Central memory CD8-positive, alpha-beta T cell (primary cell): ENCODE data around the gene D2HGDH.
"Not testable (repeated sequence)": the region's sequence is repeated elsewhere in the genome, so short reads cannot be mapped to it uniquely, and the experiment has no call there.

Experiments used
- ATAC-seq: fragments of 150-1000 bp; cut with Tn5 transposase; replicated peaks from 2 replicates; pipeline ENCODE4 v1.10.0; 2022; ENCODE audit warnings: mild to moderate bottlenecking, moderate FRiP score, moderate number of reproducible peaks; ENCODE audit not compliant: poor library complexity, severe bottlenecking; ENCODE audit errors: extremely low read depth
- DNase-seq, 2 donors: peaks; one replicate each; pipeline ENCODE4 v3.0.0; 2021; ENCODE audit warnings: low spot score in 2 of 2
- H3K27ac Mint-ChIP-seq: one replicate; pipeline ENCODE4 v1.8.0; 2022; ENCODE audit warnings: low read depth, mild to moderate bottlenecking, moderate library complexity, mixed read lengths
- H3K27me3 Mint-ChIP-seq: one replicate; pipeline ENCODE4 v1.8.0; 2022; ENCODE audit warnings: mixed read lengths
- H3K36me3 Mint-ChIP-seq: one replicate; pipeline ENCODE4 v1.8.0; 2022; ENCODE audit warnings: mild to moderate bottlenecking, moderate library complexity, mixed read lengths; ENCODE audit not compliant: insufficient read depth
- H3K4me1 Mint-ChIP-seq: one replicate; pipeline ENCODE4 v1.8.0; 2022; ENCODE audit warnings: mixed read lengths
- H3K4me3 Mint-ChIP-seq: one replicate; pipeline ENCODE4 v1.8.0; 2022; ENCODE audit warnings: mild to moderate bottlenecking, moderate library complexity, mixed read lengths
- H3K9me3 Mint-ChIP-seq: one replicate; pipeline ENCODE4 v1.8.0; 2022; ENCODE audit warnings: mixed read lengths

Gene D2HGDH

DNA sequence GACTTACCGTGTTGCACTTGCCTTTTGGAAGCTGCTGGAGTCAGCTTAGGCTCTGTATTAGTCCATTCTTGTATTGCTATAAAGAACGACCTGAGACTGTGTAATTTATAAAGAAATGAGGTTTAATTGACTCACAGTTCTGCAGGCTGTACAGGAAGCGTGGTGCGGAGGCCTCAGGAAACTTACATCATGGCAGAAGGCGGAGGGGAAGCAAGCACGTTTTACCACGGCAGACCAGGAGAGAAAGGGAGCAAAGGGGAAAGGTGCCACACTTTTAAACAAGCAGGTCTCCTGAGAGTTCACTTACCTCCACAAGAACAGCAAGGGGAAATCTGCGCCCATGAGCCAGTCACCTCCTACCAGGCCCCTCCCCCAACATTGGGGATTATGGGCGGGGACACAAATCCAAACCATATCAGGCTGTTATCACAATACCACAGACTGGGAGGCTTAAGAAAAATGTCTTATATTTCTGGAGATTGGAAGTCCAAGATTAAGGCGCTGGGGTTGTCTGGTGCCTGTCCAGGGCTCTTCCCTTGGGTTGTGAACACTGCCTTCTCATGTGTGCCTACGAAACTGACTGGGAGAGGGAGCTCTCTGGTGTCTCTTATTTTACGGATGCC is 3.6 kb upstream of the D2HGDH start:
- no peak for DNase-seq
- Mint-ChIP-seq H3K36me3 (peaks cover 6% of the 10 kb centered on the region), H3K27ac (no peak overlapping the region), H3K9me3 (no peaks in the 10 kb centered on the region), H3K27me3 (no peaks in the 10 kb centered on the region), H3K4me3 (no peak overlapping the region), H3K4me1 (peaks cover 16% of the 10 kb centered on the region)
- ATAC-seq, result no peak

DNA sequence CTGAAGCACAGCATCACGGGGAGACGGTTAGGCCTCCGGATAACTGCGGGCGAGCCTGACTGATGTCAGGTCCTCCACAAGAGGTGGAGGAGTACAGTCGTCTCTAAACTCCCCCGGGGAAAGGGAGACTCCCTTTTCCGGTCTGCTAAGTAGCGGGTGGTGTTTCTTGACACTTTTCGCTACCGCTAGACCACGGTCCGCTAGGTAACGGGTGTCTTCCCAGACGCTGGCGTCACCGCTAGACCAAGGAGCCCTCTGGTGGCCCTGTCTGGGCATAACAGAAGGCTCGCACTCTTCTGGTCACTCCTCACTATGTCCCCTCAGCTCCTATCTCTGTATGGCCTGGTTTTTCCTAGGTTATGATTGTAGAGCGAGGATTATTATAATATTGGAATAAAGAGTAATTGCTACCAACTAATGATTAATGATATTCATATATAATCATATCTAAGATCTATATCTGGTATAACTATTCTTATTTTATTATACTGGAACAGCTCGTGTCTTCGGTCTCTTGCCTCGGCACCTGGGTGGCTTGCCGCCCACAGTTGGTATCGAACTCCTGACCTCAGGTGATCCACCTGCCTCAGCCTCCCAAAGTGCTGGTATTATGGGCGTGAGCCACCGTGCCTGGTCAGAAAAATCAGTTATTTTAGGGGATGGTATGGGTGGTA is 1.8 kb upstream of the D2HGDH start:
- H3K36me3 Mint-ChIP-seq, H3K27ac Mint-ChIP-seq, H3K27me3 Mint-ChIP-seq, H3K9me3 Mint-ChIP-seq, ATAC-seq: not testable (repeated sequence)
- DNase-seq, result peak in 1 of 2 donors; percentile 50
- Mint-ChIP-seq H3K4me3 (peak overlapping the region; percentile 71), H3K4me1 (peaks cover 20% of the 10 kb centered on the region)

DNA sequence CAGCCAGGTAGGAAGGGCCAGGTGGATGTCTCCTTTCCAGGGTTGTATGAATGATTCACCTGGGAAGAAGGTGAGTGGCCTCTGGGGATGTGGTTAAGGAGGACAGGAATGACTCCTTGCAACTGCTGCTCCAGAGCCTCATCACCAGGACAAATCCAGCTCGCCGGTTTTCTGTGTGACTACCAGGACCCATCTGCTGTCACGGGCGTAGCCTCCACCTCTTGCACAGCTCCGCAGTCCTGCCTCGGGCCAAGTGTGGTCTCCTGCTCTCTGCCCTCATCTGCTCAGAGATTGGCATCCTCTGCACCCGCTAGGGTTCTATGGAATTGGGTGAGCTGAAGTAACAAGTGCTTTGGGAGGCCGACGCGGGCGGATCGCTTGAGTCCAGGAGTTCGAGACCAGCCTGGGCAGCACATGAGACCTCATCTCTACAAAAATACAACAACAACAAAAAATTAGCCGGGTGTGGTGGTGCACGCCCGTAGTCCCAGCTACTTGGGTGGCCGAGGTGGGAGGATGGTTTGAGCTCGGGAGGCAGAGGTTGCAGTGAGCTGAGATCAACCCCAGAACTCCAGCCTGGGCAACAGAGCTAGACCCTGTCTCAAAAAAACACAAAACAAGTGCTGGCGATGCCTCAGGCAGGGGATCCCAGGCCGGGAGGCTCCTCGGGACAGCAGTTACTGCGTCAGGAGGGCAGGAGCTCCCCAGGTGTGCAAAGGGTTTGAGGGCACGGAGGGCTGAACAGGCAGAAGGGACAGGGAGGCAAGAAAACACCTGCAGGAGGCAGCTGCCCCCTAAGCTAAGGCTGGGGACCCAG is 831 bp upstream of the D2HGDH start:
- H3K4me1 Mint-ChIP-seq, result peaks cover 25% of the 10 kb centered on the region
- DNase-seq (no peak), ATAC-seq (no peak)
- H3K27me3 Mint-ChIP-seq, result no peaks in the 10 kb centered on the region
- H3K27ac Mint-ChIP-seq, result peak overlapping the region; percentile 64
- H3K36me3 Mint-ChIP-seq, result peaks cover 10% of the 10 kb centered on the region
- H3K9me3 Mint-ChIP-seq, result no peaks in the 10 kb centered on the region
- peak overlapping the region; percentile 71 for H3K4me3 Mint-ChIP-seq

DNA sequence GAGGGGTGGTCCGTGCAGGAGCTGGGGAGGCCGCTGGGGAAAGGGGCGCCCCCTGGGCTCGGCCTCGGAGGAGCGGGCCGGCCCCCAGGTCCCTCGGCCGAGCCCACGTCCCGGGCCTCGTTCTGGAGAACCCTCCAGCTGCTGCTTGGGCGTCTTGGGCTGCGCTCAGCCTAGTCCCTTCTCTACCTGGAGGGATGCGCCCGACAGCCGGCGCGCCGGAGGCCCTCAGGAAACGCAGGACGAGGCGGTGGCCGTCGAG is 293 bp upstream of the D2HGDH start:
- Mint-ChIP-seq H3K27me3 (no peaks in the 10 kb centered on the region), H3K27ac (peak overlapping the region; percentile 64)

DNA sequence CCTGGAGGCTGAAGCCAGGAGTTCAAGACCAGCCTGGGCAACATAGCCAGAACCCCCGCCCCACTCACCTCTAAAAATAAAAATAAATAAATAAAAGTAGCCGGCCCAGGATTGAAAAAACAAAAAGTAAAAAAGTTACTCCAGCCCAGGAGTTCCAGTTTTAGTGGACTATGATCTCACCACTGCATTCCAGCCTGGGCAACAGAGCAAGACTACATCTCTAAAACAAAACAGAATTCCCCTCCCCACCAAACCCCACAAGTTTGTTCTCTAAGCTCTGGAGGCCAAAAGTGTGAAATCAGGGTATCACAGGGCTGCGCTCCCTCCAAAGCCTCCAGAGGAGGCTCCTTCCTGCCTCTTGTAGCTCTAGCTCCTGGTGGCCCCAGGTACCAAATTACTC is 1.7 kb downstream of the D2HGDH start:
- no peaks in the 10 kb centered on the region for H3K27me3 Mint-ChIP-seq
- H3K9me3 Mint-ChIP-seq, result no peaks in the 10 kb centered on the region
- no peak overlapping the region for H3K27ac Mint-ChIP-seq
- no peak for ATAC-seq
- H3K4me3 Mint-ChIP-seq, result peak overlapping the region; percentile 71
- H3K4me1 Mint-ChIP-seq, result peaks cover 28% of the 10 kb centered on the region
- H3K36me3 Mint-ChIP-seq, result peaks cover 7% of the 10 kb centered on the region
- no peak for DNase-seq

More for the DNA sequence above, 293 bp upstream of the D2HGDH start:
- Mint-ChIP-seq H3K36me3 (peaks cover 10% of the 10 kb centered on the region), H3K4me1 (peaks cover 26% of the 10 kb centered on the region), H3K4me3 (peak overlapping the region; percentile 71), H3K9me3 (no peaks in the 10 kb centered on the region)
- peak in 1 of 2 donors; percentile 27 for DNase-seq
- no peak for ATAC-seq

DNA sequence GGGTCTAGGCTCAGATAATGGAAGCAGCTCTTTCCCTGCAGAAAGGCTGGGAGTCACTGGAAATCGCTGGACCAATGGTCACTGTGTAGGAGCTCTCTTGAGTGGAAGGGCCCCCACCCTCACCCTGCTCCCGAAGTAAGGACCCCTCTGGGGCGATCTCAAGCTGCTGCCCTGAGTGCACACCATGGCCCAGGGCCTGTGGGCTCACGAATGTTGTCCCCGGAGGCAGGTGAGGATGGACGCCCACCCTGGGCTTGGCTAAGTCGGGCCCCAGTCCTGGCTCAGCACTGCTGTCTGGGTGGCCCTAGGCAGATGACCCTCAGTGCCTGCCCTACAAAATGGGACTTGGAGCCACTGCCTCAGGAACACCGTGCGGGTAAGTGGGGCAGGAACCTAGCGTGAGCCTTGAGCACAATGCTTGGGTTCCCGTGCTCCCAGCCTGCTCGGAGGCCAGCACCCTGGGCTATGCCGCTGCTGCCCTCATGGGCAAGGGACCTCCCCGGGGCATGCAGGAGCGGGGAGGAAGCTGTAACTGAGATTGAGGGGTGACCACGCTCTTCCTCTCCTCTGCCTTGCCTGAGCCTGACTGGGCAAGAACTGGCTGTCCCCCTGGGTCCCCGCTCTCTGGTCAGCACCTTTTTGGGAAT is 3.7 kb downstream of the D2HGDH start:
- ATAC-seq (no peak), DNase-seq (no peak)
- Mint-ChIP-seq H3K27ac (peak overlapping the region; percentile 32), H3K4me3 (no peak overlapping the region), H3K36me3 (peaks cover 8% of the 10 kb centered on the region), H3K27me3 (no peaks in the 10 kb centered on the region), H3K4me1 (peaks cover 30% of the 10 kb centered on the region), H3K9me3 (no peaks in the 10 kb centered on the region)

DNA sequence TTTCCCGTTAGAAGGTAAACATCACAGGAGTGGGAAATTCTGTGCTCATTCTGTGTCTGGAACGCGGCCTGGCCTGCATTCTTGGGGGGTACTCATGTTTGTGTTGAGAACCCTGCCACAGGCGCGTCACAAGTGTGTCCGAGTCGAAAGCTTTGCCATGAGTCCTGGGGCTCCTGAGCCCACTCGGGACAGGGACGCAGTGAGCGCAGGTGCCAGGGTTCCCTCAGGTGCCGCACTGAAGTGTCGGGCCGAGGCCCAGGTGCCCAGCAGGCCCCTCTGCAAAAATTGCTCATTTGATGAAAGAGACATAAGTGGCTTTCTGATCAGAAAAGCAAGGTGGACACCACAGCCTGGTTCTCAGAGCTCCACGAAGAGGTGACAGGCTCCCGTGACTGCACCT is 4.7 kb downstream of the D2HGDH start:
- Mint-ChIP-seq H3K4me1 (peaks cover 30% of the 10 kb centered on the region), H3K9me3 (no peaks in the 10 kb centered on the region), H3K27ac (no peak overlapping the region), H3K4me3 (no peak overlapping the region), H3K27me3 (no peaks in the 10 kb centered on the region), H3K36me3 (peaks cover 8% of the 10 kb centered on the region)
- ATAC-seq (no peak), DNase-seq (no peak)

DNA sequence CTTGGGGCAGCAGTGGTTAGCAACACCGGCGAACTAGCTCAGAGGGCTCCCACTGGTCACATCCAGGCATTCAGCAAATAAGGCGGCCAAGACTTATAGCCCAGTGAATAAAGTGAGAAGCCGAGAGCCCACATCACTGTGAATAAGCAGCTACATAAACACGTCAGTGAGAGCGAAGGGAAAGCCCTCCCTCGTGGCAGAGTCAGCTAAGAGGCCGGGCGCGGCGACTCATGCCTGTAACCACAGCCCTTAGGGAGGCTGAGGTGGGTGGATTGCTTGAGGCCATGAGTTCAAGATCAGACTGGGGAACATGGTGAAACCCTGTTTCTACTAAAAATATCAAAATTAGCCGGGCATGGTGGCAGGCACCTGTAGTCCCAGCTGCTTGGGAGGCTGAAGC is 5.2 kb downstream of the D2HGDH start:
- Mint-ChIP-seq H3K4me1 (peaks cover 30% of the 10 kb centered on the region), H3K4me3 (peak overlapping the region; percentile 11), H3K27me3 (no peaks in the 10 kb centered on the region), H3K36me3 (peaks cover 8% of the 10 kb centered on the region), H3K9me3 (no peaks in the 10 kb centered on the region), H3K27ac (peak overlapping the region; percentile 49)
- ATAC-seq (no peak), DNase-seq (no peak)

DNA sequence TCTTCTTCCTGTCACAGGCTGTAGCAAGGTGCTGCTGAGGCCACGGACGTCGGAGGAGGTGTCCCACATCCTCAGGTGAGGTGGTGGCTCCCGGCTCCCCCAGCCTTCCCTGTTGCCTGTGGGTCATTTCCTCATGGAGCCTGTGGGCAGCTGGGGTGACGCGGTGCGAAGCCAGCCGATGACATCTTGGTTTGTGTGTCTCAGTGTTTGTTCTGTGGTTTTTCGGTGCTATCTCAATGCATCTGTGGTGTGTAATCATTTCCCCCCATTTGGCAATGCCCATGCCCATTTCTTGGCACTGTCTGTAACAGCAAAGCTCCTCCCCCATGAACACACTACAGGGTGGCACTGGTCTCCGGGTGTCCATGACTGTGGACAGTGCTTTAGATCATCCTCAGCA is 6.6 kb downstream of the D2HGDH start:
- ATAC-seq (peak; percentile 78), DNase-seq (peak in 1 of 2 donors; percentile 36)
- H3K9me3 Mint-ChIP-seq, result no peaks in the 10 kb centered on the region
- peak overlapping the region; percentile 13 for H3K27ac Mint-ChIP-seq
- peak overlapping the region; percentile 60 for H3K4me3 Mint-ChIP-seq
- H3K4me1 Mint-ChIP-seq, result peaks cover 30% of the 10 kb centered on the region
- H3K27me3 Mint-ChIP-seq, result no peaks in the 10 kb centered on the region
- peaks cover 5% of the 10 kb centered on the region for H3K36me3 Mint-ChIP-seq

DNA sequence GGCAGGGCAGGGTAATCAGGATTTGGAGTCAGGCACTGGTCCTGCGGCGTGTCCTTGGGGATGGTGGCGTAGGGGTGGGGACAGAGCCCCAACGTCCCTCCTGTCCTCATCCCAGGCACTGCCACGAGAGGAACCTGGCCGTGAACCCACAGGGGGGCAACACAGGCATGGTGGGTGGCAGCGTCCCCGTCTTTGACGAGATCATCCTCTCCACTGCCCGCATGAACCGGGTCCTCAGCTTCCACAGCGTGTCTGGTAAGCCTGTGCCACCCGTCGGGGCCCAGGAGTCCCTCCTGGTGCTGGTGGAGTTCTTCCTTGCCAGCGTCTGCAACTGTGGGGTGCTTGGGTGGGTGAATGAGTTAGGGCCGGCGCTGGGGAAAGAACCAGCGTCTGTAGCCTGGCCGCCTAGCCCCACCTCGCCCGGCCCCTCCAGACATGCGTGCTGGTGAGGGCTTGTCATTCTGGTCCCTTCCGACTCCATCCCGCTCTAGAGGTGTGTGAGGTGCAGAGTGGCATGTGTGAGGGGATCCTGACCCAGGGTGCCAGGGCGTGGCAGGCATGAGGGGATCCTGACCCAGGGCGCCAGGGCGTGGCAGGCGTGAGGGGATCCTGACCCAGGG is 8.0 kb downstream of the D2HGDH start:
- DNase-seq (no peak), ATAC-seq (no peak)
- Mint-ChIP-seq H3K27ac (peak overlapping the region; percentile 25), H3K27me3 (no peaks in the 10 kb centered on the region), H3K9me3 (no peaks in the 10 kb centered on the region), H3K4me1 (peaks cover 29% of the 10 kb centered on the region), H3K4me3 (no peak overlapping the region), H3K36me3 (peaks cover 4% of the 10 kb centered on the region)

DNA sequence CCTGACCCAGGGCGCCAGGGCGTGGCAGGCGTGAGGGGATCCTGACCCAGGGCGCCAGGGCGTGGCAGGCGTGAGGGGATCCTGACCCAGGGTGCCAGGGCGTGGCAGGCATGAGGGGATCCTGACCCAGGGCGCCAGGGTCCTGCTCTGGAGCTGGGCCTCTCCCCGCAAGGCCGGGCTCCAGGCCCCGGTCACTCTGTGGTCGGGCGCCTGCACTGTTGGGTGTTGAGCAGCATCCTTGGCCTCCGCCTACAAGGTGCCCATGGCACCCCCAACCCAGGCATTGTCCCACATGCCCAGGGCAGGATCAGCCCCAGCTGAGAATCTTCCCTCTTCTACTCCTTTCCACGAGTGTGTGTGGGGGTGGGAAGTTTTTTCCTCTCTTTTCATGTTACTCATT is 8.6 kb downstream of the D2HGDH start:
- ATAC-seq, H3K27me3 Mint-ChIP-seq, H3K27ac Mint-ChIP-seq, H3K4me3 Mint-ChIP-seq, DNase-seq, H3K36me3 Mint-ChIP-seq, H3K9me3 Mint-ChIP-seq: not testable (repeated sequence)
- peaks cover 24% of the 10 kb centered on the region for H3K4me1 Mint-ChIP-seq

DNA sequence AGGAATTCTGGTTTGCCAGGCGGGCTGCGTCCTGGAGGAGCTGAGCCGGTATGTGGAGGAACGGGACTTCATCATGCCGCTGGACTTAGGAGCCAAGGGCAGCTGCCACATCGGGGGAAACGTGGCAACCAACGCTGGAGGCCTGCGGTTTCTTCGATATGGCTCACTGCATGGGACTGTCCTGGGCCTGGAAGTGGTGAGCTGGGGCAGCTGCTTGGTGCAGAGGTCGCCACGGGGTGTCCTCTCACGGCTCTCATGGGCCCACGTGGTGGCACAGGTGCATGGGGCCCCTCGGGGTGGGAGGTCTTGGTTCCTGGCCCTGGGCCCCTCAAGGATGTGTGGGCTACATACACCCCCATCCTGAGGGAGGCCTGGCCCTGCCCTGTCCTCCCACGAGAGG is 9.2 kb downstream of the D2HGDH start:
- ATAC-seq, result no peak
- no peaks in the 10 kb centered on the region for H3K9me3 Mint-ChIP-seq
- no peak overlapping the region for H3K27ac Mint-ChIP-seq
- H3K36me3 Mint-ChIP-seq, result peaks cover 4% of the 10 kb centered on the region
- no peaks in the 10 kb centered on the region for H3K27me3 Mint-ChIP-seq
- H3K4me1 Mint-ChIP-seq, result peaks cover 22% of the 10 kb centered on the region
- DNase-seq, result no peak
- H3K4me3 Mint-ChIP-seq, result no peak overlapping the region
